HuH-7.5 (cell line): ENCODE data around the gene ACP7.
"Not testable (repeated sequence)": the region's sequence is repeated elsewhere in the genome, so short reads cannot be mapped to it uniquely, and the experiment has no call there.

ENCODE experiments used
- DNase-seq: peaks from one replicate; pipeline ENCODE4 v3.0.0; 2011; ENCODE audit warnings: low spot score

Gene ACP7

GRCh38 chr19:39109641-39110040, 25.5 kb downstream of the ACP7 start:
- no peak for DNase-seq

- DNase-seq: peak; percentile 78
These were observed 26.2 kb downstream of the ACP7 start for GRCh38 chr19:39110263-39110967.

GRCh38 chr19:39111593-39112199, 27.5 kb downstream of the ACP7 start:
- no peak for DNase-seq

GRCh38 chr19:39112338-39112890, 28.2 kb downstream of the ACP7 start:
- no peak for DNase-seq

- DNase-seq: no peak
These were observed 29.0 kb downstream of the ACP7 start for GRCh38 chr19:39113199-39113598.

GRCh38 chr19:39115105-39115847, 31.1 kb downstream of the ACP7 start:
- DNase-seq: no peak

GRCh38 chr19:39117023-39117422, 32.9 kb downstream of the ACP7 start:
- DNase-seq: not testable (repeated sequence)

GRCh38 chr19:39119830-39120229, 35.7 kb downstream of the ACP7 start:
- DNase-seq: no peak

GRCh38 chr19:39122934-39123731, 39.0 kb downstream of the ACP7 start:
- no peak for DNase-seq

- no peak for DNase-seq
These were observed 40.1 kb downstream of the ACP7 start for GRCh38 chr19:39124136-39124764.

- DNase-seq: no peak
These were observed 41.0 kb downstream of the ACP7 start for GRCh38 chr19:39125199-39125553.

- peak; percentile 98 for DNase-seq
These were observed 41.6 kb downstream of the ACP7 start, which contains the start of gene PAK4 for GRCh38 chr19:39125554-39126311. Gene PAK4 (plus strand): TSS chr19:39125786. CDS start chr19:39169554, 43,768 bp downstream.

GRCh38 chr19:39126312-39127187, 42.4 kb downstream of the ACP7 start:
- DNase-seq: peak; percentile 98

- no peak for DNase-seq
These were observed 43.8 kb downstream of the ACP7 start for GRCh38 chr19:39127812-39128515.

- no peak for DNase-seq
These were observed 44.4 kb downstream of the ACP7 start for GRCh38 chr19:39128516-39129079.

- DNase-seq: no peak
These were observed 44.9 kb downstream of the ACP7 start for GRCh38 chr19:39129116-39129515.

GRCh38 chr19:39130337-39131254, 46.4 kb downstream of the ACP7 start:
- no peak for DNase-seq
